SK-N-SH (cell line): ENCODE data around the gene SDK1. TPM values are rescaled to one million over a fixed set of nuclear protein-coding genes. Genes with fewer than 3 reads are reported as not detected.

Experiments
- CTCF ChIA-PET: fragments of 300-600, 350-600 bp; formaldehyde crosslinking; extraction: SDS; loops from one replicate; lab custom pipeline; 2021; lab: Yijun Ruan, JAX
- POLR2A ChIA-PET: fragments of 350-600 bp; sonication (Branson Sonifier 250); formaldehyde crosslinking; extraction: SDS; loops from one replicate; lab custom pipeline; 2020; ENCODE audit warnings: antibody characterized with exemption, inconsistent platforms; lab: Yijun Ruan, JAX
- DNase-seq: peaks from one replicate; pipeline ENCODE4 v3.0.0; 2012
- H2AFZ ChIP-seq: fragments of 200-600 bp; sonication (generic); 2 replicates; pipeline ENCODE4 v1.8.1; 2016; ENCODE audit warnings: antibody characterized with exemption, mild to moderate bottlenecking, low read depth
- H3F3A ChIP-seq: fragments of 200-600 bp; sonication (generic); replicated peaks from 2 replicates; pipeline ENCODE3; 2016; ENCODE audit warnings: antibody characterized with exemption, mild to moderate bottlenecking; ENCODE audit not compliant: insufficient read depth
- H3K27ac ChIP-seq, 2 experiments: fragments of 200-500 bp in 1 of 2; fragments of 200-600 bp in 1 of 2; sonication (Bioruptor generic) in 1 of 2; sonication (generic), shearing (Covaris generic) in 1 of 2; 2 replicates each; pipeline versions ENCODE4 v1.5.1 to v1.6.1; 2014 to 2016; ENCODE audit warnings: low read depth in 2 of 2, inconsistent platforms in 1 of 2, low read length in 1 of 2, mild to moderate bottlenecking in 1 of 2, mixed read lengths in 1 of 2
- H3K27me3 ChIP-seq: fragments of 200-600 bp; sonication (generic), shearing (Covaris generic); 2 replicates; pipeline ENCODE4 v1.6.1; 2016; ENCODE audit warnings: mixed run types; ENCODE audit not compliant: insufficient read depth
- H3K36me3 ChIP-seq, 2 experiments: fragments of 200-500 bp in 1 of 2; fragments of 200-600 bp in 1 of 2; sonication (Bioruptor generic) in 1 of 2; sonication (generic) in 1 of 2; replicated peaks in 1 of 2; 2 replicates each; pipeline versions ENCODE3 to v1.5.1; 2014 to 2016; ENCODE audit warnings: low read length in 1 of 2, mild to moderate bottlenecking in 1 of 2; ENCODE audit not compliant: insufficient read depth in 2 of 2, control insufficient read depth in 1 of 2
- H3K4me1 ChIP-seq, 2 experiments: fragments of 200-500 bp in 1 of 2; fragments of 200-600 bp in 1 of 2; sonication (Bioruptor generic) in 1 of 2; sonication (generic), shearing (Covaris generic) in 1 of 2; 2 replicates each; pipeline versions ENCODE4 v1.5.1 to v1.6.1; 2014 to 2016; ENCODE audit warnings: low read depth in 1 of 2, low read length in 1 of 2, mixed run types in 1 of 2; ENCODE audit not compliant: insufficient read depth in 2 of 2, control insufficient read depth in 1 of 2
- H3K4me2 ChIP-seq: fragments of 200-600 bp; sonication (generic), shearing (Covaris generic); 2 replicates; pipeline ENCODE4 v1.6.1; 2017; ENCODE audit warnings: mixed run types
- H3K4me3 ChIP-seq, 2 experiments: fragments of 200-500 bp in 1 of 2; fragments of 200-600 bp in 1 of 2; sonication (Bioruptor generic) in 1 of 2; sonication (generic), shearing (Covaris generic) in 1 of 2; 2 replicates each; pipeline versions ENCODE4 v1.5.1 to v1.8.1; 2014 to 2016; ENCODE audit warnings: low read depth in 2 of 2, inconsistent platforms in 1 of 2, low read length in 1 of 2, mild to moderate bottlenecking in 1 of 2, mixed read lengths in 1 of 2, moderate library complexity in 1 of 2
- H3K79me2 ChIP-seq: fragments of 200-600 bp; sonication (generic); 2 replicates; pipeline ENCODE4 v1.8.1; 2017; ENCODE audit warnings: mild to moderate bottlenecking; ENCODE audit not compliant: insufficient read depth
- H3K9ac ChIP-seq: fragments of 200-600 bp; sonication (generic); 2 replicates; pipeline ENCODE4 v1.6.1; 2017; ENCODE audit warnings: mixed run types
- H3K9me2 ChIP-seq: fragments of 200-600 bp; sonication (generic); 2 replicates; pipeline ENCODE4 v1.6.1; 2017; ENCODE audit warnings: mixed run types
- H3K9me3 ChIP-seq: fragments of 200-600 bp; sonication (generic); 2 replicates; pipeline ENCODE4 v1.6.1; 2017; ENCODE audit warnings: mixed run types, mild to moderate bottlenecking, moderate library complexity
- H4K20me1 ChIP-seq: fragments of 200-600 bp; sonication (generic); 2 replicates; pipeline ENCODE4 v1.6.1; 2017; ENCODE audit warnings: mild to moderate bottlenecking, mixed run types; ENCODE audit not compliant: insufficient read depth
- CTCF ChIP-seq: fragments of 200-600 bp; sonication (generic); IDR thresholded peaks from 2 replicates; pipeline ENCODE4 v1.6.1; 2017; ENCODE audit warnings: antibody characterized with exemption, mild to moderate bottlenecking, moderate library complexity
- ELF1 ChIP-seq: IDR thresholded peaks from 2 replicates; pipeline ENCODE4 v1.4.0; 2012
- EP300 ChIP-seq, 2 experiments: IDR thresholded peaks; 2 replicates each; pipeline versions ENCODE4 v1.4.0 to v1.6.1; 2012; ENCODE audit warnings: borderline replicate concordance in 1 of 2, low read depth in 1 of 2, low read length in 1 of 2
- FOSL2 ChIP-seq: IDR thresholded peaks from 2 replicates; pipeline ENCODE4 v1.4.0; 2012; ENCODE audit warnings: low read depth, mild to moderate bottlenecking, moderate library complexity, borderline replicate concordance
- FOXM1 ChIP-seq: IDR thresholded peaks from 2 replicates; pipeline ENCODE4 v1.4.0; 2012; ENCODE audit warnings: low read depth, mild to moderate bottlenecking
- IRF3 ChIP-seq: fragments of 150-350 bp; IDR thresholded peaks from 2 replicates; pipeline ENCODE4 v1.6.1; 2016; ENCODE audit warnings: mild to moderate bottlenecking, low read depth, low read length
- JUND ChIP-seq: IDR thresholded peaks from 2 replicates; pipeline ENCODE4 v1.4.0; 2012
- MAX ChIP-seq: IDR thresholded peaks from 2 replicates; pipeline ENCODE4 v1.4.0; 2012; ENCODE audit warnings: low read depth
- MEF2A ChIP-seq: IDR thresholded peaks from 2 replicates; pipeline ENCODE4 v1.4.0; 2012; ENCODE audit warnings: low read depth, borderline replicate concordance
- MXI1 ChIP-seq: IDR thresholded peaks from 2 replicates; pipeline ENCODE4 v1.6.1; 2012; ENCODE audit warnings: mild to moderate bottlenecking, low read depth, low read length, improper control_type of control experiment
- NFIC ChIP-seq: IDR thresholded peaks from 2 replicates; pipeline ENCODE4 v1.4.0; 2012; ENCODE audit warnings: borderline replicate concordance
- POLR2AphosphoS5 ChIP-seq: IDR thresholded peaks from 2 replicates; pipeline ENCODE4 v1.6.1; 2012; ENCODE audit warnings: low read depth, low read length
- RCOR1 ChIP-seq: fragments of 150-350 bp; IDR thresholded peaks from 2 replicates; pipeline ENCODE4 v1.6.1; 2017; ENCODE audit warnings: antibody characterized with exemption, low read length
- REST ChIP-seq: IDR thresholded peaks from 2 replicates; pipeline ENCODE4 v1.6.1; 2012; ENCODE audit warnings: mild to moderate bottlenecking, low read depth, low read length, moderate library complexity
- RFX5 ChIP-seq: IDR thresholded peaks from 2 replicates; pipeline ENCODE4 v1.6.1; 2012; ENCODE audit warnings: mild to moderate bottlenecking, improper control_type of control experiment, low read length
- SIN3A ChIP-seq: IDR thresholded peaks from 2 replicates; pipeline ENCODE4 v1.6.1; 2012; ENCODE audit warnings: low read depth, mild to moderate bottlenecking, low read length, moderate library complexity, borderline replicate concordance
- SMC3 ChIP-seq: IDR thresholded peaks from 2 replicates; pipeline ENCODE4 v1.6.1; 2012; ENCODE audit warnings: low read depth, low read length, improper control_type of control experiment
- USF1 ChIP-seq: IDR thresholded peaks from 2 replicates; pipeline ENCODE4 v1.4.0; 2012; ENCODE audit warnings: low read depth, borderline replicate concordance
- USF2 ChIP-seq: fragments of 150-350 bp; IDR thresholded peaks from 2 replicates; pipeline ENCODE4 v1.6.1; 2017; ENCODE audit warnings: antibody characterized with exemption, low read length, low read depth, borderline replicate concordance
- WGBS: methylation state at CpG from one replicate; pipeline ENCODE4 v1.1.6; 2017; ENCODE audit warnings: low lambda C conversion rate; 5-methylcytosine and 5-hydroxymethylcytosine counted together
- polyA plus RNA-seq, 3 experiments: library from polyadenylated mRNA; depleted of rRNA; stranded (reverse); fragments of >200 nt; gene quantifications; 2 replicates each; pipeline ENCODE4 v1.2.3, GENCODE V29; 2012

The SDK1 gene
- polyA plus RNA-seq, 1 of the 3 experiments (the other 2 are of a cell fraction): 1.2 TPM

GRCh38 chr7:3795141-3795540, 494.1 kb downstream of the SDK1 start:
- no peak overlapping the region for H3K4me3 ChIP-seq
- no peak for DNase-seq
- no peaks in the 10 kb centered on the region for H3K9me2 ChIP-seq
- no peak overlapping the region for H3K9ac ChIP-seq
- CTCF ChIA-PET: interaction anchor here (1.1 to 1.4 kb wide), 2 partner anchors 12 to 101 kb away, joined by 3 to 4 read pairs; no protein-coding TSS in a partner anchor
- TF ChIP-seq EP300 (IDR thresholded peaks at IDR 0.05; ENCODE audit: borderline replicate concordance in 1 of 2, low read depth in 1 of 2, low read length in 1 of 2): no peak
- TF ChIP-seq IRF3: no peak
- no peak for TF ChIP-seq USF2
- no peak for TF ChIP-seq RCOR1
- TF ChIP-seq ELF1: no peak
- no peak for TF ChIP-seq RFX5
- no peak for TF ChIP-seq NFIC
- TF ChIP-seq REST: no peak
- no peak for TF ChIP-seq MXI1
- no peak for TF ChIP-seq FOXM1
- TF ChIP-seq MAX: no peak
- no peak for TF ChIP-seq POLR2AphosphoS5
- no peaks in the 10 kb centered on the region for H3K27me3 ChIP-seq
- no peaks in the 10 kb centered on the region for H3K9me3 ChIP-seq
- no peaks in the 10 kb centered on the region for H4K20me1 ChIP-seq
- H3K4me1 ChIP-seq: peaks cover 0 to 6% of the 10 kb centered on the region in 2 experiments; a peak in 1 of 4 replicates
- no peaks in the 10 kb centered on the region for H3F3A ChIP-seq
- POLR2A ChIA-PET: no interaction called here
- no peak overlapping the region for H2AFZ ChIP-seq
- H3K27ac ChIP-seq: no peak overlapping the region
- no peak overlapping the region for H3K4me2 ChIP-seq
- WGBS: 43% methylated on average over 4 of the region's 4 CpGs
- no peaks in the 10 kb centered on the region for H3K36me3 ChIP-seq
- no peaks in the 10 kb centered on the region for H3K79me2 ChIP-seq

GRCh38 chr7:3795781-3796180, 494.7 kb downstream of the SDK1 start:
- POLR2A ChIA-PET: no interaction called here
- TF ChIP-seq USF1 (no peak), CTCF (no peak), SIN3A (no peak), MEF2A (no peak), MXI1 (no peak), POLR2AphosphoS5 (no peak), SMC3 (no peak), FOSL2 (no peak), ELF1 (no peak), MAX (no peak), FOXM1 (no peak), JUND (no peak)

More at GRCh38 chr7:3795781-3796180, 494.7 kb downstream of the SDK1 start:
- Histone ChIP-seq H3F3A (no peaks in the 10 kb centered on the region), H3K9me2 (no peaks in the 10 kb centered on the region), H3K79me2 (no peaks in the 10 kb centered on the region), H3K9ac (no peak overlapping the region), H3K4me1 (peaks cover 0 to 6% of the 10 kb centered on the region in 2 experiments; a peak in 1 of 4 replicates), H3K4me2 (no peak overlapping the region), H4K20me1 (no peaks in the 10 kb centered on the region), H3K4me3 (no peak overlapping the region), H2AFZ (no peak overlapping the region), H3K36me3 (no peaks in the 10 kb centered on the region), H3K27me3 (no peaks in the 10 kb centered on the region), H3K27ac (no peak overlapping the region), H3K9me3 (no peaks in the 10 kb centered on the region)
- CTCF ChIA-PET: interaction anchor here (1.1 to 1.4 kb wide), 2 partner anchors 11 to 101 kb away, joined by 3 to 4 read pairs; no protein-coding TSS in a partner anchor
- 44% methylated on average over 3 of the region's 3 CpGs for WGBS
- DNase-seq: no peak
